Keratinocyte (primary cell): ENCODE data around the gene TXNDC12. TPM values are rescaled to one million over a fixed set of nuclear protein-coding genes. Genes with fewer than 3 reads are reported as not detected.

Experiments
- DNase-seq: peaks from one replicate; pipeline ENCODE4 v3.0.0-alpha.2; 2011; ENCODE audit warnings: low read depth, missing footprints, low spot score
- FAIRE-seq: peaks from 2 replicates; lab custom pipeline; 2011; peaks lifted over from hg19 to GRCh38; lab: Jason Lieb, UNC
- H2AFZ ChIP-seq: 2 replicates; pipeline ENCODE4 v1.6.0; 2012; ENCODE audit warnings: low read length, control low read depth, inconsistent platforms; ENCODE audit not compliant: control insufficient read depth
- H3K27ac ChIP-seq: 2 replicates; pipeline ENCODE4 v1.5.1; 2011; ENCODE audit warnings: low read length; ENCODE audit not compliant: control insufficient read depth, insufficient read depth
- H3K27me3 ChIP-seq: 3 replicates; pipeline ENCODE4 v1.6.0; 2011; ENCODE audit warnings: low read length; ENCODE audit not compliant: control insufficient read depth, insufficient read depth; ENCODE audit errors: extremely low read depth
- H3K36me3 ChIP-seq, 2 experiments: 2 replicates in 1 of 2; 3 replicates in 1 of 2; pipeline ENCODE4 v1.5.1; 2011; ENCODE audit warnings: low read length in 2 of 2, mild to moderate bottlenecking in 1 of 2; ENCODE audit not compliant: control insufficient read depth in 2 of 2, insufficient read depth in 2 of 2; ENCODE audit errors: extremely low read depth in 1 of 2
- H3K4me1 ChIP-seq: 3 replicates; pipeline ENCODE4 v1.5.1; 2011; ENCODE audit warnings: low read length; ENCODE audit not compliant: control insufficient read depth, insufficient read depth; ENCODE audit errors: extremely low read depth
- H3K4me2 ChIP-seq: 3 replicates; pipeline ENCODE4 v1.6.0; 2011; ENCODE audit warnings: low read depth, low read length; ENCODE audit not compliant: control insufficient read depth, insufficient read depth; ENCODE audit errors: extremely low read depth
- H3K4me3 ChIP-seq, 3 experiments: fragments of 200-600 bp in 1 of 3; sonication (generic) in 1 of 3; 2 replicates in 2 of 3; 3 replicates in 1 of 3; pipeline ENCODE4 v1.5.1; 2011 to 2016; ENCODE audit warnings: low read length in 3 of 3, mild to moderate bottlenecking in 3 of 3, control low read depth in 2 of 3, inconsistent platforms in 1 of 3, low read depth in 1 of 3, mixed read lengths in 1 of 3, mixed run types in 1 of 3, moderate library complexity in 1 of 3; ENCODE audit not compliant: control insufficient read depth in 2 of 3, insufficient read depth in 2 of 3; ENCODE audit errors: extremely low read depth in 1 of 3
- H3K79me2 ChIP-seq: 2 replicates; pipeline ENCODE4 v1.6.0; 2012; ENCODE audit warnings: low read length; ENCODE audit not compliant: control insufficient read depth, insufficient read depth
- H3K9ac ChIP-seq: 3 replicates; pipeline ENCODE4 v1.6.0; 2011; ENCODE audit warnings: low read length; ENCODE audit not compliant: control insufficient read depth, insufficient read depth; ENCODE audit errors: extremely low read depth
- H3K9me1 ChIP-seq: 3 replicates; pipeline ENCODE4 v1.6.0; 2011; ENCODE audit warnings: low read length; ENCODE audit not compliant: control insufficient read depth, insufficient read depth; ENCODE audit errors: extremely low read depth
- H3K9me3 ChIP-seq: 2 replicates; pipeline ENCODE4 v1.5.1; 2012; ENCODE audit warnings: low read depth, low read length; ENCODE audit not compliant: control insufficient read depth
- H4K20me1 ChIP-seq: 3 replicates; pipeline ENCODE4 v1.6.0; 2011; ENCODE audit warnings: low read length; ENCODE audit not compliant: control insufficient read depth, insufficient read depth; ENCODE audit errors: extremely low read depth
- EZH2 ChIP-seq: IDR thresholded peaks from one replicate; pipeline ENCODE4 v1.6.1; 2012; ENCODE audit warnings: inconsistent platforms, mild to moderate bottlenecking, low read length, moderate library complexity
- dilution Hi-C: fragments of 300-500 bp; cut with MboI; formaldehyde crosslinking; loops from one replicate; pipeline ENCODE4 v1.7.0; 2020; ENCODE audit warnings: low sequenced_read_pairs; ENCODE audit not compliant: extremely low pct_ligation_motif_present
- polyA plus RNA-seq, 5 experiments: library from polyadenylated mRNA; depleted of rRNA in 3 of 5; stranded (reverse) in 3 of 5; stranded (forward) in 1 of 5; unstranded in 1 of 5; fragments of >200 nt; gene quantifications; 1 replicate in 1 of 5; 2 replicates in 3 of 5; 3 replicates in 1 of 5; pipeline versions ENCODE4 v1.2.1 to v1.2.3, GENCODE V29; 2011 to 2012; ENCODE audit warnings: missing spikeins in 2 of 5, low read depth in 1 of 5, low replicate concordance in 1 of 5
- TF ChIP-seq, protein P1 (sequence below), 3 experiments: IDR thresholded peaks in 1 of 3; conservative IDR thresholded peaks in 1 of 3; optimal IDR thresholded peaks in 1 of 3; 2 replicates in 2 of 3; 3 replicates in 1 of 3; pipeline versions ENCODE3 to v1.5.1; 2011; ENCODE audit warnings: low read length in 3 of 3, mild to moderate bottlenecking in 3 of 3, moderate library complexity in 2 of 3, control low read depth in 1 of 3, inconsistent platforms in 1 of 3; ENCODE audit not compliant: insufficient read depth in 2 of 3; ENCODE audit errors: extremely low read depth in 1 of 3

TXNDC12 gene
- polyA plus RNA-seq, 1 donor (not counting 4 experiments of a cell fraction or from before 2014, with no cell fraction given), result 28.2 TPM

DNA sequence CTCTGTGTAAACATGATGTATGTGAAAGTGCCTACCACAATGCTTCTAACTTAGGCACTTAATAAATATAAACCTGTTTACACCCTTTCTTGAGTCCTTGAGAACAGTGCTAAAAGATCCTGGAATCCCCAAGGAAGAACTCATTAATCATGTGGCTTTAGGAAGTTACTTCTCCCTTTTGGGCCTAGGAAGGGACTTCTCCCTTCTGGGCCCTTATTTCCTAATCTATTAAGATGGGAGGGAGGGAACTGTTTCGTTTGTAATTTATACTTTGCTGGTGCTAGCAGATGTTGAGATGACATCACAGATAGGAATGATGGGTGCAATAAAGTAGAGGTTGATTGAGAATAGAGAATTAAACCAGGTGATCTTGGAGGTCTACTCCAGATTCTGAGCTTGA is 2.3 kb upstream of the TXNDC12 start:
- no peak for DNase-seq
- FAIRE-seq, result no peak
- Histone ChIP-seq H3K4me2 (peak overlapping the region; percentile 83), H4K20me1 (no peaks in the 10 kb centered on the region), H3K4me3 (peak overlapping the region; percentile 70 to 96 (median 87)), H3K9ac (peak overlapping the region; percentile 85), H3K9me1 (no peaks in the 10 kb centered on the region), H2AFZ (no peak overlapping the region), H3K27ac (peak overlapping the region; percentile 93), H3K79me2 (peaks cover 57% of the 10 kb centered on the region), H3K36me3 (peaks cover 1 to 9% of the 10 kb centered on the region in 2 experiments), H3K9me3 (no peaks in the 10 kb centered on the region), H3K27me3 (no peaks in the 10 kb centered on the region), H3K4me1 (peaks cover 27% of the 10 kb centered on the region)
- dilution Hi-C loops, result no loop called here
- no peak for TF ChIP-seq EZH2
- TF ChIP-seq, protein P1, sequence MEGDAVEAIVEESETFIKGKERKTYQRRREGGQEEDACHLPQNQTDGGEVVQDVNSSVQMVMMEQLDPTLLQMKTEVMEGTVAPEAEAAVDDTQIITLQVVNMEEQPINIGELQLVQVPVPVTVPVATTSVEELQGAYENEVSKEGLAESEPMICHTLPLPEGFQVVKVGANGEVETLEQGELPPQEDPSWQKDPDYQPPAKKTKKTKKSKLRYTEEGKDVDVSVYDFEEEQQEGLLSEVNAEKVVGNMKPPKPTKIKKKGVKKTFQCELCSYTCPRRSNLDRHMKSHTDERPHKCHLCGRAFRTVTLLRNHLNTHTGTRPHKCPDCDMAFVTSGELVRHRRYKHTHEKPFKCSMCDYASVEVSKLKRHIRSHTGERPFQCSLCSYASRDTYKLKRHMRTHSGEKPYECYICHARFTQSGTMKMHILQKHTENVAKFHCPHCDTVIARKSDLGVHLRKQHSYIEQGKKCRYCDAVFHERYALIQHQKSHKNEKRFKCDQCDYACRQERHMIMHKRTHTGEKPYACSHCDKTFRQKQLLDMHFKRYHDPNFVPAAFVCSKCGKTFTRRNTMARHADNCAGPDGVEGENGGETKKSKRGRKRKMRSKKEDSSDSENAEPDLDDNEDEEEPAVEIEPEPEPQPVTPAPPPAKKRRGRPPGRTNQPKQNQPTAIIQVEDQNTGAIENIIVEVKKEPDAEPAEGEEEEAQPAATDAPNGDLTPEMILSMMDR (optimal IDR thresholded peaks at IDR 0.05 in 1 of 3, IDR thresholded peaks at IDR 0.05 in 1 of 3, conservative IDR thresholded peaks at IDR 0.05 in 1 of 3; ENCODE audit: extremely low read depth in 1 of 3, insufficient read depth in 2 of 3, low read length in 3 of 3), result no peak

DNA sequence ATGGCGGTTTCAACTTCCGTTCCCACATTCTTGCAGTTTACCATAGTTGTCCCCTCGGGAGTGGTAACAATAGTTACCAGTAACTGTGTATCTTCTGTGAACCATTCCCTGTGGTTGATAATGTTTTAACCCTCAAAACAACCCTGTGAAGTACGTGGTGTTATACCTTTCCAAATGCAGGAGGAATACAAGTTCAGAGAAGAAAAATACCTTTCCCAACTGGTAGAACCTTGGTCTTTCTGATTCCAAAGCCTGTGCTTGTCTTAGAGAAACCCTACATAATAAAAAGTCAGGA is 1.9 kb upstream of the TXNDC12 start:
- Histone ChIP-seq H3K4me3 (peak overlapping the region; percentile 70 to 96 (median 87)), H4K20me1 (no peaks in the 10 kb centered on the region), H3K79me2 (peaks cover 56% of the 10 kb centered on the region), H2AFZ (peak overlapping the region; percentile 73), H3K9me3 (no peaks in the 10 kb centered on the region), H3K27ac (peak overlapping the region; percentile 93), H3K9me1 (no peaks in the 10 kb centered on the region), H3K4me2 (peak overlapping the region; percentile 83), H3K36me3 (peaks cover 1 to 12% of the 10 kb centered on the region in 2 experiments), H3K4me1 (peaks cover 27% of the 10 kb centered on the region), H3K9ac (peak overlapping the region; percentile 85), H3K27me3 (no peaks in the 10 kb centered on the region)
- DNase-seq, result no peak
- FAIRE-seq, result no peak
- TF ChIP-seq, protein P1 (optimal IDR thresholded peaks at IDR 0.05 in 1 of 3, IDR thresholded peaks at IDR 0.05 in 1 of 3, conservative IDR thresholded peaks at IDR 0.05 in 1 of 3; ENCODE audit: extremely low read depth in 1 of 3, insufficient read depth in 2 of 3, low read length in 3 of 3), result no peak
- no peak for TF ChIP-seq EZH2
- dilution Hi-C loops, result no loop called here
